Thymus (tissue), 11 donors: ENCODE results near the gene CCDC34. TPM values are rescaled to one million over a fixed set of nuclear protein-coding genes. Genes with fewer than 3 reads are reported as not detected.

Experiments
- DNase-seq, 9 donors: peaks; one replicate each; pipeline ENCODE4 v3.0.0-alpha.2; 2013; ENCODE audit warnings: low spot score in 9 of 9, low read depth in 6 of 9, missing footprints in 1 of 9
- H3K27ac ChIP-seq, 2 donors: one replicate each; pipeline ENCODE4 v1.5.1; 2013; ENCODE audit warnings: control low read depth in 1 of 2, low read depth in 1 of 2, low read length in 1 of 2, mild to moderate bottlenecking in 1 of 2, moderate library complexity in 1 of 2
- H3K27me3 ChIP-seq, 2 donors: one replicate each; pipeline ENCODE4 v1.5.1; 2013; ENCODE audit warnings: low read length in 1 of 2; ENCODE audit not compliant: control insufficient read depth in 2 of 2, insufficient read depth in 1 of 2
- H3K36me3 ChIP-seq, 2 donors: one replicate each; pipeline ENCODE4 v1.5.1; 2013; ENCODE audit warnings: low read length in 1 of 2, mild to moderate bottlenecking in 1 of 2, moderate library complexity in 1 of 2; ENCODE audit not compliant: control insufficient read depth in 2 of 2, insufficient read depth in 2 of 2
- H3K4me1 ChIP-seq, 2 donors: one replicate each; pipeline ENCODE4 v1.5.1; 2013; ENCODE audit warnings: low read length in 2 of 2; ENCODE audit not compliant: control insufficient read depth in 2 of 2, insufficient read depth in 2 of 2
- H3K4me3 ChIP-seq, 2 donors: one replicate each; pipeline ENCODE4 v1.5.1; 2013; ENCODE audit warnings: low read length in 2 of 2, control low read depth in 1 of 2, mild to moderate bottlenecking in 1 of 2
- H3K9me3 ChIP-seq, 2 donors: one replicate each; pipeline ENCODE4 v1.5.1; 2013; ENCODE audit warnings: low read length in 1 of 2, mild to moderate bottlenecking in 1 of 2; ENCODE audit not compliant: control insufficient read depth in 2 of 2, insufficient read depth in 1 of 2
- WGBS: extraction: QIAGEN DNeasy Blood & Tissue Kit; methylation state at CpG from one replicate; pipeline ENCODE4 v1.1.7; 2013; 5-methylcytosine and 5-hydroxymethylcytosine counted together
- polyA plus RNA-seq: library from polyadenylated mRNA; stranded (reverse); fragments of 200-250 nt; gene quantifications from one replicate; pipeline ENCODE4 v1.2.3, GENCODE V29; 2013
- total RNA-seq: library from RNA; stranded (reverse); fragments of 120-200 nt; gene quantifications from one replicate; pipeline ENCODE4 v1.2.4, GENCODE V29; 2013
- donor health status: healthy.

Gene CCDC34
- total and polyA plus RNA-seq, 2 donors: 6.6 to 17.2 TPM

GRCh38 chr11:27396259-27396839, 33.3 kb upstream of the CCDC34 start:
- no peak overlapping the region for H3K27ac ChIP-seq
- H3K27me3 ChIP-seq: no peaks in the 10 kb centered on the region
- DNase-seq: no peak
- no peaks in the 10 kb centered on the region for H3K36me3 ChIP-seq
- no peaks in the 10 kb centered on the region for H3K4me1 ChIP-seq
- WGBS: 94% methylated on average over 3 of the region's 3 CpGs
- no peak overlapping the region for H3K4me3 ChIP-seq
- H3K9me3 ChIP-seq: no peaks in the 10 kb centered on the region

GRCh38 chr11:27395556-27396258, 32.7 kb upstream of the CCDC34 start:
- H3K9me3 ChIP-seq: no peaks in the 10 kb centered on the region
- no peaks in the 10 kb centered on the region for H3K4me1 ChIP-seq
- H3K27ac ChIP-seq: no peak overlapping the region
- no peak for DNase-seq
- no peaks in the 10 kb centered on the region for H3K27me3 ChIP-seq
- H3K4me3 ChIP-seq: no peak overlapping the region
- no peaks in the 10 kb centered on the region for H3K36me3 ChIP-seq
- WGBS: 91% methylated on average over 7 of the region's 7 CpGs

GRCh38 chr11:27394781-27395228, 31.8 kb upstream of the CCDC34 start:
- no peak for DNase-seq
- Histone ChIP-seq H3K27me3 (no peaks in the 10 kb centered on the region), H3K36me3 (no peaks in the 10 kb centered on the region), H3K9me3 (no peaks in the 10 kb centered on the region), H3K4me1 (no peaks in the 10 kb centered on the region), H3K4me3 (no peak overlapping the region), H3K27ac (peak overlapping the region in 1 of 2 donors; percentile 20)
- 88% methylated on average over 4 of the region's 4 CpGs for WGBS

GRCh38 chr11:27392278-27393114, 29.5 kb upstream of the CCDC34 start:
- no peaks in the 10 kb centered on the region for H3K36me3 ChIP-seq
- H3K4me3 ChIP-seq: no peak overlapping the region
- no peaks in the 10 kb centered on the region for H3K9me3 ChIP-seq
- H3K27me3 ChIP-seq: no peaks in the 10 kb centered on the region
- H3K4me1 ChIP-seq: no peaks in the 10 kb centered on the region
- 92% methylated on average over 4 of the region's 4 CpGs for WGBS
- H3K27ac ChIP-seq: no peak overlapping the region
- no peak for DNase-seq

GRCh38 chr11:27391331-27392015, 28.5 kb upstream of the CCDC34 start:
- Histone ChIP-seq H3K27ac (no peak overlapping the region), H3K4me3 (no peak overlapping the region), H3K27me3 (no peaks in the 10 kb centered on the region), H3K9me3 (no peaks in the 10 kb centered on the region), H3K4me1 (no peaks in the 10 kb centered on the region), H3K36me3 (no peaks in the 10 kb centered on the region)
- 93% methylated on average over 5 of the region's 5 CpGs for WGBS
- DNase-seq: no peak

- no peaks in the 10 kb centered on the region for H3K4me1 ChIP-seq
- no peak overlapping the region for H3K27ac ChIP-seq
- no peak for DNase-seq
- WGBS: 92% methylated on average over 6 of the region's 6 CpGs
- H3K27me3 ChIP-seq: no peaks in the 10 kb centered on the region
- H3K4me3 ChIP-seq: no peak overlapping the region
- H3K9me3 ChIP-seq: no peaks in the 10 kb centered on the region
- no peaks in the 10 kb centered on the region for H3K36me3 ChIP-seq
Observed at GRCh38 chr11:27390318-27391295, 27.6 kb upstream of the CCDC34 start.

- H3K27me3 ChIP-seq: no peaks in the 10 kb centered on the region
- 78% methylated on average over 1 of the region's 1 CpG for WGBS
- no peaks in the 10 kb centered on the region for H3K36me3 ChIP-seq
- H3K4me1 ChIP-seq: no peaks in the 10 kb centered on the region
- H3K27ac ChIP-seq: no peak overlapping the region
- no peak for DNase-seq
- H3K4me3 ChIP-seq: no peak overlapping the region
- H3K9me3 ChIP-seq: no peaks in the 10 kb centered on the region
Observed at GRCh38 chr11:27388869-27389268, 25.9 kb upstream of the CCDC34 start.

GRCh38 chr11:27388001-27388400, 25.0 kb upstream of the CCDC34 start:
- WGBS: 75% methylated on average over 2 of the region's 2 CpGs
- no peak overlapping the region for H3K4me3 ChIP-seq
- DNase-seq: no peak
- H3K27me3 ChIP-seq: no peaks in the 10 kb centered on the region
- H3K27ac ChIP-seq: no peak overlapping the region
- no peaks in the 10 kb centered on the region for H3K36me3 ChIP-seq
- H3K9me3 ChIP-seq: no peaks in the 10 kb centered on the region
- H3K4me1 ChIP-seq: no peaks in the 10 kb centered on the region
